ENCODE data around the gene OR7G3. TPM values are rescaled to one million over a fixed set of nuclear protein-coding genes. Genes with fewer than 3 reads are reported as not detected.

The OR7G3 gene
- total RNA-seq, 2 experiments from 2014 or later: not detected

DNA sequence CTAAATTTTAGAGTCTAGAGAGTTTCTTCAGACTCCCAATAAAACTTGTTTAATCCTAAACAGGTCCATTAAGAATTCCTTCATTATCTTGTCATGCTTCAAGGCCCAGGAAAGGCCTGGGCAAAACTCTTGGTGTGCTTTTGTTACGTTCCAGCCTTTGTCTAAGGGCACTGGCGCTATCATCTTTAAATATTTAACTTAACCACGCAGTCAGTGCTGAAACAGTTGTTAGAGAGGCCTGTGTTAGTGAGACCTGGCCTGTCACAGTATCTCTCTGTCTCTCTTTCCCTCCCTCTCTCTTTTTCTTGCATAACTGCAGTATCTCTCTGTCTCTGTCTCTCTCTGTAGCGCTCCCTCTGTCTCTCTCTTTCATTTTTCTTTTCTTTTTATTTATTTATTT lies 48.1 kb downstream of the OR7G3 start:
- Histone ChIP-seq H4K20me1 (ENCODE audit: insufficient read depth, low read length) (no peaks in the 10 kb centered on the region), H3K36me3 (ENCODE audit: insufficient read depth, low read length) (no peaks in the 10 kb centered on the region), H3K27ac (ENCODE audit: low read depth, low read length, poor library complexity, severe bottlenecking) (no peak overlapping the region), H3K4me1 (ENCODE audit: insufficient read depth, low read length, poor library complexity, severe bottlenecking) (no peaks in the 10 kb centered on the region), H3K4me3 (ENCODE audit: low read depth, low read length, poor library complexity, severe bottlenecking) (no peak overlapping the region), H3K9me2 (ENCODE audit: insufficient read depth, low read length) (no peaks in the 10 kb centered on the region), H2AFZ (ENCODE audit: low read length) (no peak overlapping the region), H3K9me3 (ENCODE audit: low read length) (no peaks in the 10 kb centered on the region), H3K4me2 (ENCODE audit: low read length) (no peak overlapping the region), H3K79me2 (ENCODE audit: insufficient read depth, low read depth, low read length) (no peaks in the 10 kb centered on the region)
- ChIA-PET CTCF (ENCODE audit: unreplicated experiment) (no interaction called here), POLR2A (no interaction called here)
- intact Hi-C loops (cut with micrococcal nuclease; ENCODE audit: unreplicated experiment): loop anchor here (5.0 kb wide), 1 partner anchor 421 kb away; no protein-coding TSS in a partner anchor
- DNase-seq (ENCODE audit: low spot score): no peak
- no peak for TF ChIP-seq EZH2phosphoT487 (IDR thresholded peaks at IDR 0.05; ENCODE audit: borderline replicate concordance, low read depth, low read length)
- no peak for TF ChIP-seq CTCF (conservative IDR thresholded peaks at IDR 0.05; ENCODE audit: low read length)
- no TSS peak for BruUV-seq (replicated peaks)

DNA sequence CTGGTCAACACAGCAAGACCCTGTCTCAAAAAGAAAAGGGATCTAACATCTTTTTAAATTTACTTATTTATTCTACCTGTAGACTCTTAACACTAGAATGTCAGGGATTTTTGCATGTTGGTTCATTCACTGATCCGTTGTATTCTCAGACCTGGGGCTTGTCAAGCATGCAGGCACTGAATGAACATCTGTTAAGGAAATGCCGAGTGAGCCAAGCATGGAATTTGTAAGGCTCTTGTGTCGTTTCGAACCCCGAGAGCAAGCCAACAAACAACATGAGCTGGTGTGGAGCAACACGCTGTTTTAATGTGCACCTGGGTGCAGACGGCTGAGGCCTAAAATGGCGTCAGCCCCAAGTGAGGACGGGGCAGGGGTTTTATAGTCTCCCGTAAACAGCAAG lies 49.8 kb downstream of the OR7G3 start:
- intact Hi-C loops (cut with micrococcal nuclease; ENCODE audit: unreplicated experiment): loop anchor here (5.0 kb wide), 1 partner anchor 420 kb away; no protein-coding TSS in a partner anchor
- POLR2A ChIA-PET: no interaction called here
- DNase-seq (ENCODE audit: low spot score): no peak
- CTCF ChIA-PET (ENCODE audit: unreplicated experiment): no interaction called here
- Histone ChIP-seq H3K27ac (ENCODE audit: low read depth, low read length, poor library complexity, severe bottlenecking) (no peak overlapping the region), H2AFZ (ENCODE audit: low read length) (no peak overlapping the region), H3K4me1 (ENCODE audit: insufficient read depth, low read length, poor library complexity, severe bottlenecking) (no peaks in the 10 kb centered on the region), H3K79me2 (ENCODE audit: insufficient read depth, low read depth, low read length) (no peaks in the 10 kb centered on the region), H3K4me3 (ENCODE audit: low read depth, low read length, poor library complexity, severe bottlenecking) (no peak overlapping the region), H3K36me3 (ENCODE audit: insufficient read depth, low read length) (no peaks in the 10 kb centered on the region), H4K20me1 (ENCODE audit: insufficient read depth, low read length) (no peaks in the 10 kb centered on the region), H3K9me2 (ENCODE audit: insufficient read depth, low read length) (no peaks in the 10 kb centered on the region), H3K9me3 (ENCODE audit: low read length) (no peaks in the 10 kb centered on the region), H3K4me2 (ENCODE audit: low read length) (no peak overlapping the region)
- TF ChIP-seq EZH2phosphoT487 (IDR thresholded peaks at IDR 0.05; ENCODE audit: borderline replicate concordance, low read depth, low read length) (no peak), CTCF (conservative IDR thresholded peaks at IDR 0.05; ENCODE audit: low read length) (no peak)
- no TSS peak for BruUV-seq (replicated peaks)

Small RNAs within 50 kb of the gene (small RNA-seq; reads per million reads assigned to genes)
- not detected for gene OR1M4P

Other genes with a start within 250 kb of the OR7G3 start
- gene MUC16, start 116.5 kb downstream of the OR7G3 start, total RNA-seq (2014; rRNA removed; shearing (Covaris generic)): under 0.01 TPM in 1 of 2 replicates, not detected in the other
- gene MUC16, start 116.5 kb downstream of the OR7G3 start, total RNA-seq (2022): not detected in 2 replicates
- gene OR1M1, start 39.9 kb downstream of the OR7G3 start, total RNA-seq (2014; rRNA removed; shearing (Covaris generic)): not detected in 2 replicates
- not detected in 2 replicates for gene OR1M1, start 39.9 kb downstream of the OR7G3 start, total RNA-seq (2022)
- not detected in 2 replicates for gene OR7G2, start 19.5 kb downstream of the OR7G3 start, total RNA-seq (2014; rRNA removed; shearing (Covaris generic))
- not detected in 2 replicates for gene OR7G2, start 19.5 kb downstream of the OR7G3 start, total RNA-seq (2022)
- not detected in 2 replicates for gene OR7G1, start 11.2 kb downstream of the OR7G3 start, total RNA-seq (2014; rRNA removed; shearing (Covaris generic))
- gene OR7G1, start 11.2 kb downstream of the OR7G3 start, total RNA-seq (2022): not detected in 2 replicates
- 19.9 and 26.5 TPM in 2 replicates for gene ZNF317, start 13.4 kb upstream of the OR7G3 start, total RNA-seq (2014; rRNA removed; shearing (Covaris generic))
- gene ZNF317, start 13.4 kb upstream of the OR7G3 start, total RNA-seq (2022): 37.4 and 40.2 TPM in 2 replicates
- not detected in 2 replicates for gene OR7D2, start 52.0 kb upstream of the OR7G3 start, total RNA-seq (2014; rRNA removed; shearing (Covaris generic))
- gene OR7D2, start 52.0 kb upstream of the OR7G3 start, total RNA-seq (2022): not detected in 2 replicates
- gene OR7D4, start 92.6 kb upstream of the OR7G3 start, total RNA-seq (2014; rRNA removed; shearing (Covaris generic)): not detected in 2 replicates
- not detected in 2 replicates for gene OR7D4, start 92.6 kb upstream of the OR7G3 start, total RNA-seq (2022)
- not detected in 2 replicates for gene OR7E24, start 124.0 kb upstream of the OR7G3 start, total RNA-seq (2014; rRNA removed; shearing (Covaris generic))
- not detected in 2 replicates for gene OR7E24, start 124.0 kb upstream of the OR7G3 start, total RNA-seq (2022)
- gene ZNF699, start 182.9 kb upstream of the OR7G3 start, total RNA-seq (2014; rRNA removed; shearing (Covaris generic)): 8.2 and 9.7 TPM in 2 replicates
- 7.8 and 9.0 TPM in 2 replicates for gene ZNF699, start 182.9 kb upstream of the OR7G3 start, total RNA-seq (2022)
- 9.0 and 16.8 TPM in 2 replicates for gene ZNF559, start 197.2 kb upstream of the OR7G3 start, total RNA-seq (2014; rRNA removed; shearing (Covaris generic))
- gene ZNF559, start 197.2 kb upstream of the OR7G3 start, total RNA-seq (2022): 18.6 and 22.3 TPM in 2 replicates
- 1.8 and 2.4 TPM in 2 replicates for gene ZNF177, start 236.1 kb upstream of the OR7G3 start, total RNA-seq (2014; rRNA removed; shearing (Covaris generic))
- gene ZNF177, start 236.1 kb upstream of the OR7G3 start, total RNA-seq (2022): 2.8 and 4.3 TPM in 2 replicates